ENCODE results near the gene NEK6.
A peak's percentile ranks its signal among the peaks of the same experiment; 100 is the strongest.

The NEK6 gene

GRCh38 chr9:124279531-124280175 lies 21.9 kb downstream of the NEK6 start:
- no peak for DNase-seq (ENCODE audit: low read depth in 2 of 2)

GRCh38 chr9:124280176-124280691 lies 22.5 kb downstream of the NEK6 start:
- no peak for DNase-seq (ENCODE audit: low read depth in 2 of 2)

- no peak for DNase-seq (ENCODE audit: low read depth in 2 of 2)
Measured at GRCh38 chr9:124281931-124282371, 24.2 kb downstream of the NEK6 start.

- DNase-seq (ENCODE audit: low read depth in 2 of 2), result no peak
Measured at GRCh38 chr9:124282442-124283227, 24.9 kb downstream of the NEK6 start.

GRCh38 chr9:124283228-124283814 lies 25.6 kb downstream of the NEK6 start:
- no peak for DNase-seq (ENCODE audit: low read depth in 2 of 2)

DNA sequence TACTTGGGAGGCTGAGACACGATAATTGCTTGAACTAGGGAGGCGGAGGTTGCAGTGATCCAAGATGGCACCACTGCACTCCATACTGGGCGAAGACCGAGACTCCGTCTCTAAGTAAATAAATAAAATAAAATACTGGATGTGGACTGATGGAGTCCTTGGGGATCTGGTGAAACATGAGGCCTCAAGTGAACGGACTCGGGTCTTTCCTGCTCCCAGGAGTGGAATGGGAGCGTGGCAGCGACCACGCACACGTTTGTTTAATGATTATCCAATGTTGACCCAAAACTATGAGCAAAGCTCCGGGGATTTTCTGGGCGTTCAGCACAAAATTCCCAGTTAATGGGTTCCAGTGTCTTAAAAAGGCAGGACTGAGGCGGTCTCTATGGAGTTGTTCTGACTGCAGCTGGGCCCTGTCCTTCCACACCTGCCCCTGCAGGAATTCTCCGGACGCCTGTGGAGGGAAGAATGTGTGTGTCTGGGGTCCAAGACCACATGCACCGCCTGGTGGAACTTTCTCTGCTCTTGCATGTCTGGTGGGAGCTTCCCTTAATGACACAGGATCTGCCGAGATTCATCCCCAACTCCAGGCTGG lies 26.6 kb downstream of the NEK6 start:
- no peak for DNase-seq (ENCODE audit: low read depth in 2 of 2)

DNA sequence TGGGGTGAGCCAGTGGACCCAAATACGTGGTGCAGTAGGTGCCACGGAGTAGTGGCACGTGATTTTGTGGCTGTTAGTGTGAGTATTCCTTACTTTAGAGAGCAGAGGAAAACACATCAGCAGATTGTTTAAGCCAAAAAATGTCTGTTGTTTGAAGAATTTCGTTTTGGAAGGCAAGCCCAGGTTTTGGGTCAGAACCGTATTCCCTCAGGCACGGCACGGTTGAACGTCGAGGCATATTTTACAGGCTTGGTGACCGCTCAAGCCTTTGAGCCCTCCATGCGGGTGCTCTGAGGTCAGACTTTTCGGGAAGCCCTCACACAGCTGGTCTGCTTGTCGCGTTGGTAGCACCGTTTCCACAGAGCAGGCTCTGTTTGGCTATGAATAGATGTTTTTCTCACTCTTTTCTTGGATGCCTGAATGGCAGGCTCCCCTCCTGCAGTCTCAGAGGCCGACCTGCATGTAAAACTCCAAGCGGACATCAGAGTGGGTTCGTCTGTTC lies 27.2 kb downstream of the NEK6 start:
- DNase-seq (ENCODE audit: low read depth in 2 of 2), result no peak

DNA sequence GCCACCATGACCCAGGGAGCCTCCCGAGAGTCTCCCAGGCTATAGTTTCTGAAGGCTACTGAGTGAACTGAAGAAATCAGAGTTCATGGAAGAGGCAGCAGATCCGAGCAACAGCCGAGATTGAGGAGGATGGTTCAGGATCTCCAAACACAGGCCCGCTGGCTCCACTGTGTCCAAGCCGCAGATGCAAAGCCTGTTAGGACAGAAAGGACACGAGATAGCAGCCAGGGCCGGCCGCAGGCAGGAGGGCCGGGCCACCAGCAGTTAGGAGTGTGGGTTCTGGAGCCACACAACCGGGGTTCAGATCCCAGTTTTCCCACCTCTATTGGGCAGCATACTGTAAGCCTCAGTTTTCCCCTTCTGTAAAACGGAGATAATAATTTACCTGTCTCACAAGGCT lies 27.7 kb downstream of the NEK6 start:
- DNase-seq (ENCODE audit: low read depth in 2 of 2), result no peak

DNA sequence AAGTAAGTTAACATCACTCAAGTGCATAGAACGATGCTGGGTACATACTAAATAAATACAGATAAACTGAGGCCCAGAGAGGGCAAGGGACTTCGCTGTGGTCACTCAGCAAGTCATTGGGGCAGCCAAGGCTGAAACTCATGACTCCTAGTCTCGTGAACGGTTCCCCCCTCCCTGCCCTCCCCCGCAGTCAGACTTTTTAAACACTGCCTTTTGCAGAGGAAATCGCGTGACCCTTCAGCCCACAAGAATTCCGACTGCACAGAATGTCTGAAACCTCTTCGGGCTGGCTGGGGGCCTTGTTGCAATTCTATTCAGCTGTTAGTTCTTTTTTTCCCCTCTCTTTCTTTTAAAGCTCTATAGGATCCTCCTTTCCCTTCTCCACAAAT lies 28.1 kb downstream of the NEK6 start:
- DNase-seq (ENCODE audit: low read depth in 2 of 2), result peak; percentile 29 to 45

DNA sequence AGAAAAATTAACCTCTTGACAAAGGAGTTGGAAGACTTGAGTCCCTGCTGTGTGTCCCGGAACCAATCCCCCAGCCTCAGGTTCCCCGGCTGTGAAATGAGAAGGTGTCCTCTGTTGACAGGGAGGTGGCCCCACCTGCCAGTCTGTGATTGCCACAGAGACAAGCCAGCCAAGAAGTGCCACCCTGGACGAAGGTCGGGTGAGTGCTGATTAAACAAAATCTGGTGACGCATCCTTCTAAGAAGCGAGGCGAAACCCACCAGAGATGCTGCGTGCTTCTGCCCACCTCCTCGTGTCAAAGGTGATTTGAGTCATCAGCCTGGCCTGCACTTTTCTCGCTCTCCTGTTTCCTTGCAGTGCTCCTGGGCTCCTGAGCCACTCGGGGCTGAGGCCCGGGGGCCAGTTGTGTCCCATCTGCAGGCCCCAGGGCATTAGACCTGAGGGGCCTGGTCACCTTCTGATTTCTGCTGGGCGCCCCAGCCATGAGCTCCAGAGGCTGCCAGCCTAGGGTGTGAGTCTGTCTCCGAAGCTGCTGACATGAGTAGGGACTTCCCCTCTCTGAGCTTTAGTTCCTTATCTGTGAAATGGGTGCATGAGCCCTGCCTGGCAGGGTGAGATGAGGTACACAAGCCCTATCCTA lies 28.7 kb downstream of the NEK6 start:
- peak; percentile 51 to 60 for DNase-seq (ENCODE audit: low read depth in 2 of 2)

- DNase-seq (ENCODE audit: low read depth in 2 of 2), result no peak
Measured at GRCh38 chr9:124290053-124290591, 32.4 kb downstream of the NEK6 start.

GRCh38 chr9:124290743-124291554 lies 33.2 kb downstream of the NEK6 start:
- DNase-seq (ENCODE audit: low read depth in 2 of 2), result no peak

- peak; percentile 32 to 33 for DNase-seq (ENCODE audit: low read depth in 2 of 2)
Measured at GRCh38 chr9:124291801-124292396, 34.1 kb downstream of the NEK6 start.

GRCh38 chr9:124292696-124293593 lies 35.2 kb downstream of the NEK6 start:
- no peak for DNase-seq (ENCODE audit: low read depth in 2 of 2)

- no peak for DNase-seq (ENCODE audit: low read depth in 2 of 2)
Measured at GRCh38 chr9:124293718-124294506, 36.2 kb downstream of the NEK6 start.

GRCh38 chr9:124295159-124295794 lies 37.5 kb downstream of the NEK6 start:
- no peak for DNase-seq (ENCODE audit: low read depth in 2 of 2)

- DNase-seq (ENCODE audit: low read depth in 2 of 2), result no peak
Measured at GRCh38 chr9:124296094-124296493, 38.3 kb downstream of the NEK6 start.
